ENCODE results near the gene UNC119B.

The UNC119B gene

GRCh38 chr12:120710031-120710804 lies at the start of gene UNC119B (continued):
- peak; percentile 33; the same call in 1 of the 2 replicates for TF ChIP-seq KLF8 (tag by site-specific recombination; IDR thresholded peaks at IDR 0.05)
- TF ChIP-seq, protein P1, sequence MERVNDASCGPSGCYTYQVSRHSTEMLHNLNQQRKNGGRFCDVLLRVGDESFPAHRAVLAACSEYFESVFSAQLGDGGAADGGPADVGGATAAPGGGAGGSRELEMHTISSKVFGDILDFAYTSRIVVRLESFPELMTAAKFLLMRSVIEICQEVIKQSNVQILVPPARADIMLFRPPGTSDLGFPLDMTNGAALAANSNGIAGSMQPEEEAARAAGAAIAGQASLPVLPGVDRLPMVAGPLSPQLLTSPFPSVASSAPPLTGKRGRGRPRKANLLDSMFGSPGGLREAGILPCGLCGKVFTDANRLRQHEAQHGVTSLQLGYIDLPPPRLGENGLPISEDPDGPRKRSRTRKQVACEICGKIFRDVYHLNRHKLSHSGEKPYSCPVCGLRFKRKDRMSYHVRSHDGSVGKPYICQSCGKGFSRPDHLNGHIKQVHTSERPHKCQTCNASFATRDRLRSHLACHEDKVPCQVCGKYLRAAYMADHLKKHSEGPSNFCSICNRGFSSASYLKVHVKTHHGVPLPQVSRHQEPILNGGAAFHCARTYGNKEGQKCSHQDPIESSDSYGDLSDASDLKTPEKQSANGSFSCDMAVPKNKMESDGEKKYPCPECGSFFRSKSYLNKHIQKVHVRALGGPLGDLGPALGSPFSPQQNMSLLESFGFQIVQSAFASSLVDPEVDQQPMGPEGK (tag by site-specific recombination; IDR thresholded peaks at IDR 0.05) = peak; percentile 54
- peak; percentile 94 for TF ChIP-seq KLF10 (tag by site-specific recombination; IDR thresholded peaks at IDR 0.05)
- peak; percentile 30; the same call in 1 of the 2 replicates for TF ChIP-seq ZNF561 (tag by site-specific recombination; IDR thresholded peaks at IDR 0.05; ENCODE audit: borderline replicate concordance)
- no peak for TF ChIP-seq ZNF112 (tag by site-specific recombination; IDR thresholded peaks at IDR 0.05)
- TF ChIP-seq YY2 (tag by site-specific recombination; IDR thresholded peaks at IDR 0.05) = peak; percentile 46; the same call in 1 of the 2 replicates
- no peak for TF ChIP-seq ZNF837 (tag by site-specific recombination; IDR thresholded peaks at IDR 0.05)
- TF ChIP-seq ZNF521 (tag by site-specific recombination; IDR thresholded peaks at IDR 0.05) = no peak
- no peak for TF ChIP-seq ZNF324 (tag by site-specific recombination; IDR thresholded peaks at IDR 0.05)
- TF ChIP-seq SP3 (tag by site-specific recombination; IDR thresholded peaks at IDR 0.05) = peak; percentile 79
- no peak for TF ChIP-seq ZNF274 (IDR thresholded peaks at IDR 0.05; ENCODE audit: low read length)
- TF ChIP-seq ZNF274 (tag by site-specific recombination; IDR thresholded peaks at IDR 0.05; ENCODE audit: borderline replicate concordance) = no peak
- no peak for TF ChIP-seq KLF7 (tag by site-specific recombination; IDR thresholded peaks at IDR 0.05; ENCODE audit: borderline replicate concordance)
- peak; percentile 21; the same call in 1 of the 2 replicates for TF ChIP-seq ZNF768 (tag by site-specific recombination; IDR thresholded peaks at IDR 0.05)
- TF ChIP-seq ATF2 (tag by site-specific recombination; IDR thresholded peaks at IDR 0.05; ENCODE audit: low read depth) = no peak
- no peak for TF ChIP-seq ZNF121 (tag by site-specific recombination; IDR thresholded peaks at IDR 0.05)
- TF ChIP-seq ZNF610 (tag by site-specific recombination; IDR thresholded peaks at IDR 0.05; ENCODE audit: borderline replicate concordance) = no peak
- peak; percentile 67 for TF ChIP-seq ZBTB26 (tag by site-specific recombination; optimal IDR thresholded peaks at IDR 0.05)
- no peak for TF ChIP-seq ZFP3 (tag by site-specific recombination; IDR thresholded peaks at IDR 0.05; ENCODE audit: low read depth)
- TF ChIP-seq SP2 (tag by site-specific recombination; IDR thresholded peaks at IDR 0.05) = peak; percentile 55
- no peak for TF ChIP-seq ZNF174 (tag by site-specific recombination; IDR thresholded peaks at IDR 0.05)
- TF ChIP-seq ZNF600 (tag by site-specific recombination; IDR thresholded peaks at IDR 0.05) = no peak
- TF ChIP-seq, protein P2, sequence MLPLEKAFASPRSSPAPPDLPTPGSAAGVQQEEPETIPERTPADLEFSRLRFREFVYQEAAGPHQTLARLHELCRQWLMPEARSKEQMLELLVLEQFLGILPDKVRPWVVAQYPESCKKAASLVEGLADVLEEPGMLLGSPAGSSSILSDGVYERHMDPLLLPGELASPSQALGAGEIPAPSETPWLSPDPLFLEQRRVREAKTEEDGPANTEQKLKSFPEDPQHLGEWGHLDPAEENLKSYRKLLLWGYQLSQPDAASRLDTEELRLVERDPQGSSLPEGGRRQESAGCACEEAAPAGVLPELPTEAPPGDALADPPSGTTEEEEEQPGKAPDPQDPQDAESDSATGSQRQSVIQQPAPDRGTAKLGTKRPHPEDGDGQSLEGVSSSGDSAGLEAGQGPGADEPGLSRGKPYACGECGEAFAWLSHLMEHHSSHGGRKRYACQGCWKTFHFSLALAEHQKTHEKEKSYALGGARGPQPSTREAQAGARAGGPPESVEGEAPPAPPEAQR (tag by site-specific recombination; IDR thresholded peaks at IDR 0.05) = no peak
- TF ChIP-seq ZNF335 (tag by site-specific recombination; conservative IDR thresholded peaks at IDR 0.05) = peak; percentile 42
- TF ChIP-seq ZNF629 (tag by site-specific recombination; IDR thresholded peaks at IDR 0.05) = no peak
- peak; percentile 54; the same call in 1 of the 2 replicates for TF ChIP-seq YY1 (tag by site-specific recombination; IDR thresholded peaks at IDR 0.05)
- no peak for TF ChIP-seq ZNF248 (tag by site-specific recombination; IDR thresholded peaks at IDR 0.05)

All from HEK293 (cell line).